Activated CD8-positive, alpha-beta memory T cell treated with anti-CD3 and anti-CD28 coated beads for 24 hours (primary cell): ENCODE measurements around the gene SMTNL1.
"Not testable (repeated sequence)": the region's sequence is repeated elsewhere in the genome, so short reads cannot be mapped to it uniquely, and the experiment has no call there.

Source experiments
- DNase-seq: peaks from one replicate; pipeline ENCODE4 v3.0.0-alpha.2; 2020

Gene SMTNL1

DNA sequence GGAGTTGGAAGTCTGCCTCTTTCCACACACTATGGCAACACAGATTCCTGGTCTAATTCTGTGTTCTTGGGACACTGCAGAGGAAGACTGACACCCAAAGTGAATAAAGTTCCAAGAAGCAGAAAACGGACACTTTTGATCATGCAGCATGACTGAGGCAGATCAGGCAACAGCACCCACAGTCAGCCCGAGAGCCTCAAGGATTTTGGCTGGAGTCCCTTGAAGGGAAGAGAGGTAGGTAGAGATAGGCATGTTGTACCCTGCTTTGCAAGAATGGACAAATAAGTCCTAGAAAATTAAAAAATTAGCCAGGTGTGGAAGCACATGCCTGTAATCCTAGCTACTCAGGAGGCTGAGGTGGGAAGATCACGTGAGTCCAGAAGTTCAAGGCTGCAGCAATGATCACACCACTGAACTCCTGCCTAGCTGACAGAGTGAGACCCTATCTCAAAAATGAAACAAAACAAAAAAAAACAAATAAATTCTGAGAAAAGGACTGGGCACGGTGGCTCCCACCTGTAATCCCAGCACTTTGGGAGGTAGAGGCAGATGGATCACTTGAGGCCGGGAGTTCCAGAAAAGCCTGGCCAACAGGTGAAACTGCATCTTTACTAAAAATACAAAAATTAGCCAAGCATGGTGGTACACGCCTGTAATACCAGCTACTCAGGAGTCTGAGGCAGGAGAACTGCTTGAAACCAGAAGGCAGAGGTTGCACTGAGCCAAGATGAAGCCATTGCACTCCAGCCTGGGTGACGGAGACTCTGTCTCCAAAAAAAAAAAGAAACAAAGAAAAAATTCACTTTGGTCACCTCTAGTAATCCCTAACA lies 28.8 kb upstream of the SMTNL1 start:
- DNase-seq: no peak

DNA sequence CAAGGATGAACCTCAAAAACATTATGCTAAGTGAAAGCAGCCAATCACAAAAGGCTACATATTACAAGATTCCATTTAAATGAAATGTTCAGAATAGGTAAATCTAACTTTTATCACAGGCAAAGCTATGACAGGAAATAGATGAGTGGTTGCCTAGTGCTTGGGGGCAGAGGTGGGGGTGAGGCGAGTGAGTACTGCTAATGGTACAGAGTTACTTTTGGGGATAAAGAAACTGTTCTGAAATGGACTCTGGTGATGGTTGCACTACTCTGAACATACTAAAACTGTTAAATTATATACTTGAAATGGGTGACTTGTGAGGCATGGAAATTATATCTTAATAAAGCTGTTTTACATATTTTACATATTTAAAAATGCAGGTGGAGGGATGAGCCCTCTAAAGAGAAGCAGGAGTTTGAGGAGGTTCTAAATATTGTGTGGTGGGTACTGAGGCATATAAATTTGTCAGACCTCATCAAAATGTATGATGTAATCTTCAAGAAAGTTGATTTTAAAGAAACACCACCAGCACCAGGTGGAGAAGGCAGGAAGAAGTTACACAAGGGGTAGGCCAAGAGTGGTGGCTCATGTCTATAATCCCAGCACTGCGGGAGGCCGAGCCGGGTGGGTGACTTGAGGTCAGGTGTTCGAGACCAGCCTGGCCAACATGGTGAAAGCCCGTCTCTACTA lies 25.5 kb upstream of the SMTNL1 start:
- DNase-seq: no peak

DNA sequence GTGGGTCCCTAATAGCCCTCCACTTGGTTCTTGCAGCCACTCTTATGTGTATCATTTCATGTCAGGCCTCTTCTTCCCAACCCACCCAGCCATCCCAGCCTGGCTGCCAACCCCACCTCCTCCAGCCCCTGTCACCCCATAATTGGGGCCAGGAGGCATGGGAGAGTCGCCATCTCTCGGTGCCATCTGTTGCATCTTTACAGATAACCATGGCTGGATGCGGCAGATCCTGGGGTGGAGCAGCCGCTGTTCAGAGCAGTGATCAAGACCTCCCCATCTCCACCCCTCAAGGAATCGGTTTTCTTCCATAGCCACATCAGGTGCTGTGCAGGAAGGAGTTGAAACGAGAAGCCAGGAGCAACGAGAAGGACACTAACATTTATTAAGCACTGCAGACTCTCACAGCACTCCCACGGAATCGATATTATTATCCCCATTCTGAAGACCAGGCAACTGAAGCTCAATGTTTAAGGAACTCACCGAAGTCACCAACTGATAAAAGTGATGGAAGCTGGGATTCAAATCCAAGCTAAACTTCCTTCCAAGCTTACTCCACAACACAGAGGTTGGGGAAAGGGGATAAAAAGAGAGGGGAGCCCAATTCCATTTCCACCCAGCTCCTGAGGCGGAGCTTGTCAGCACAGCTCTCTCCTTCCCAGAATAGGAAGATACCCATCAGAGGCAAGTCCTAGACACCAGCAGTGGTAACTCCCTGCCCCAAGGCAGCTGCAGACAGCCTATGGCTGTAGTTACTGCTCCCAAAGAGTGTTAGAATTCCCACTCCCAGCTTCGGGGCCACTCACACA lies 24.5 kb upstream of the SMTNL1 start:
- no peak for DNase-seq

DNA sequence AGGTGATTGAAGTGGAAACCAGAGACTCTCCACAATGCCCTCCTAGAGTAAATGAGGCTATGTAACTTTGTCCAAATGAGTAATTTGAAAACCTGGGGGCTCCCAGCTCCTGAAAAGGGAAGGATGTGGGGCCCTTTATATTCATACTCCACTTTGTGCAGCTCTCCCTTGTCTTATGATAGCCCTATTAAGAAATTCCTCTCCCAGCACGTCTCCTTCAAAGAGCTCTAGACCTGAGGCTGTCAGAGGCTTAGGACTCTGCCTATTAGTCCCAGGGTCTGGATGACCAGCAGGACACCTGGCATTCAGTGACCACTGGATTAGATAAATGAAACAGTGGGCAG lies 24.0 kb upstream of the SMTNL1 start:
- DNase-seq: no peak

DNA sequence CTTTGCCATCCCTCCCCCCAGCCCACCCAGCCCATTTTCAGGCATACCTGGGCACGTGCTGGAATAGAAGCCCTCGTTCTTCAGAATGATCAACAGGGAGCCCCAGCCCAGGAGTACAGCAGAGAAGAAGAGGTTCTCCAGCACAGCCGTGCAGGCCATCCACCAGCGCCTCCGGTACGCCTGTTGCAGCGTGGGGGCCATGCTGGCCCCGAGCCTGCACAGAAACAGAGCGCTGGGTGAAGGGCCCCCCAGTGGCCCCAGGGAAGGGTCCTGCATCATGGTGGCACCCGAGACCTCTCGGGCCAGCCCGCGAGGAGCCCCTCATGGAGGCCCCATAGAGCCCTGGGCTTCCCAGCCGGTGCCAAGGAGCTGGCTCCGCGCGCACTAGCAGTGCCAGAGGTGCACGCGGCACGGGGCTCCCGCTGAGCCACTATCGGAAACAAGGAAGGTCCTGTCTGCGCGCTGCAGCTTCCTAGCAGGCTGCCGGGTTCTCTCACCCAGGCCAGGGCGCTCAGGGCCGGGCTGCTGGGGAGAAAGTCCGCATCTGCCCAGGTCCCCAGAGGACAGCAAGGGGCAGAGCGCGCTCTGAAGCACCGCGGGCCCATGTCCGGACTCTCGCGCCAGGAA lies 23.4 kb upstream of the SMTNL1 start:
- DNase-seq: peak; percentile 82

DNA sequence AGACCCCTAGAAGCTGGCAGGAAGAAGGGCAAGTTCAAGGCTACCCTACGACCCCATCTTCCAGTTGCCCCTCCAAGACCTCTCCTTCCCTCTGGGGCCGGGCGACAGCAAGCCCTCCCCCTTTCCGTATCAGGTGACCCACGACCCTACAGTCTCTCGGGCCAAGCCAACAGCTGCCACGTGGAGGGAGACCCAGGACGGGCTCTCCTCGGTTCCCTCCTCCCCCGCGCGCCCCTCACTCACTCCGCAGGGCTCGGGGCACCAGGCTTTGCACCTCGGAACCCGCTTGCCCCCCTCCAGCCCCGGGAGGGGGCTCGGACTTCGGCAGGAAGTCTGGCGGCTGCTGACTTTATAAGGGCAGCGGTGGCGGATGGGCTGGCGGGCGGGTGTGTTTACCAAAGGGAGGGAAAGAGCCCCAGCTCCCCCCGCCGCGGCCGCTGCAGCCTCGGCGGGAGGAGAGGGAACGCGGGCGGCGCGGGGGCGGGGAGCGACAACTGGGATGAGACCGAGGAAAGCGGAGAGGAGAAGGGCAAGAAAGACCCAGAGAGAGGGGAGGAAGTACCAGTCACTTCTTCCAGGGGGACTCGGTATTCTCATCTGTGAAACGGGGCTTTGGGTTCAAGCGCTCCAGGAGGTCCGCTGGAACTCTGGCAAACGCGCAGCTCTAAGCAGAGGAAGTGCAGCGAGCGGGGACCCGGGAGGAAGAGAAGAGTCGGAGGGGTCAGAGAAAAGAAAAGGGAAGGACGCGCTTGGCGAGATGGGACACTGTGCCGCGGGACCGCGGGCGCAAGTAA lies 22.7 kb upstream of the SMTNL1 start:
- DNase-seq: peak; percentile 87

DNA sequence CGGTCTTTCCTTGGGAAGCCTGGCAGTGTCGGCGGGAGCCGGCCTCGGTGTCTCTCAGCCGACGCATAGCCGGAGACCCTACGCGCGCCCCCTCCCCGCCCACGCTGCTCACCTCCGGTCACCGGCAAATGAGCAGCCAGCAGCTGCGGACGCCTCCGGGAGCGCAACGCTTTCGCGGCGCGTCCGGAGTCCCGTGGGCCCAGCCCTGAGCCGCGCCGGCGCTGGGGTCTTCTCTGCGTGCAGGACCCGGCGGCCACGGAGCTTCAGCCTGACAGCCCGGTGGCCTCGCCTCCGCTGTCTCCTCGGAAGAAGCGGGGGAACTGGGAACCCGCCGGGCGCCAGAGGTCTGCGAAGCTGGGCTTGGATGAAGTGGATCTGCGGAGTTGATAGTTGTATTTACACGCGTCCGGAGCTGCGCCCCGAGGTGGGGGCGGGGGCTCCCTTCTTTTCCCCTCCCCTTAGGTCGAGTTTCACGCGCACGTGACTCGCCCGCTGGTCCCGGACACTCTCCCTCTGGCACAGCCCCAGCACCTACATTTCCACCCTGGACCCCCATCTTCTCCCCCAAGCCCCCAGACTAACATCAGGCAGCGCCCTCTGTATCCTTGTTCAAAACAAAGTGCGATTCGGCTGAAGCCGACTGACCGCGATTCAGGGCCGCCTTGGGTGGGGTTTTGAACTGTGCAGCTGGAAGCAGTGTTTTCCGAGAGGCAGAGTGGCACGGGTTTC lies 21.9 kb upstream of the SMTNL1 start, which contains the start of gene SLC43A1:
Gene SLC43A1 (minus strand): TSS at position 371 of the 729 bp plus-strand sequence. CDS start 1,591 bp downstream, outside the sequence.
- DNase-seq: peak; percentile 79

DNA sequence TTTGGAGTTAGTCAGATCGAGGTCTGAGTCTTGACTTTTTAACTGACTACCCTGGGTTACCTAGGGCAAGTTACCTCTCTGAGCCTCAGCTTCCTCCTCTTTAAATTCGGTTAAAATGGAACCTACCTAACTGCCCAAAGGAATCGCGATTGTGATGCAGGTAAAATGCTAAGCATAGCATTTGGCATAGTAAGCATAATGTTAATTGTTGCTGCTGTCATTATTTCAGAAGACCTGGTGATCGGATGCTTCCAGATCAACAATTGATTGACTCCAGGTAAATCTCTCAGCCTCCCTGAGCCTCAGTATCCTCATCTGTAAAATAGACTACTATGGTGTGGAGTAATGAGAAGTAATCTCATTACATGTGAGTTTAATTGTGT lies 21.3 kb upstream of the SMTNL1 start:
- DNase-seq: no peak

DNA sequence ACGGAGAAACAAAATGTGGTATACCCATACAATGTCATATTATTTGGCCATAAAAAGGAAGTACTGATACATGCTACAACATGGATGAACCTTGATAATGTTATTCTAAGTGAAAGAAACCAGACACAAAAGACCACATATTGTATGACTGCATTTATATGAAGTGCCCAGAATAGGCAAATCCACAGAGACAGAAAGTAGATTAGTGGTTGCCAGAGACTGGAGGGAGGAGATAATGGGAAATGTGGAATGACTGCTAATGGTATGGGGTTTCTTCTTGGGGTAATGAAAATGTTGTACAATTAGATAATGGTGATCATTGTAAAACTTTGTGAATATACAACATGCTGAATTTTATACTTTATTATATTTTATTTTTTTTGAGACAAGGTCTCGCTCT lies 16.3 kb upstream of the SMTNL1 start:
- no peak for DNase-seq

DNA sequence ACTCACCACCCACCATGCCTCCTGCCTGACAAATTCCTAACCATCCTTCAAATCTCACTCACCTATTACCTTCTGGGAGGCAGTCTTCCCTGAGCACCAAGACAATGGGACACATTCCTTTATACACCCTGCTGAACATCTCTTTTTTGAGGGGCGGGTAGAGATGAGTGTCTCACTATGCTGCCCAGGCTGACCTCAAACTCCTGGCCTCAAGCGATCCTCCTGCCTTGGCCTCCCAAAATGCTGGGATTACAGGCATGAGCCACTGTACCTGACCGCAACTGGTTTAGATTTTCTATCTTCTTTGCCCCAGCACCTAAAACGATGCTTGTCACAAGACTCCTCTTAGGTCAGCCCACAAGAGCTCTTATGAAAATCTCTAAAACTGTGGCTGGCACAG lies 14.0 kb upstream of the SMTNL1 start:
- no peak for DNase-seq

DNA sequence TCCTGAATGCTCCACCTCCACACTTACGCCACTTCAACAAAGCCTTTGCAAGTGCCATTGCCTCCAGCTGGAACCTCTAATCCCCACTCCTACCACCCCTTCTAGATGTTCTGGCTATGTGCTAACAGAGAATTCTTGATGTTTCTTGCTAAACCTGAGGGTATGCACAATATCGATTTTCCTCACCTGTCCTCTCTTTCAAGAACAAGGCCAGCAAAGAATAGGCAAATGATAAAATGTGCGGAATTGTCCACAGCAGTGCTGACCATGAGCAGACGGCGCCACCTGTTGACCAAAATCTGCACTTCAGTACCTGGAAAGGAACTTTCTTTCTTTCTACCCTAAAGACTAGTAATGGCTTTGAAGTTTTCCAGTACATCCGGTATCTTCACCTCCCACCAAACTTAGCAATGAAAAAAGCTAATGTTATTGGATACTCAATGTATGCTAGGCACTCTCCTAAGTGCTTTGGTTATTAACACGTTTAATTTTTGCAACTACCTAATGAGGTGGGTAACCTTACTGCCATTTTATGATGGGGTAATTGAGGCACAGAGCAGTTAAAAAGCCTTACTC lies 10.3 kb upstream of the SMTNL1 start:
- peak; percentile 87 for DNase-seq

DNA sequence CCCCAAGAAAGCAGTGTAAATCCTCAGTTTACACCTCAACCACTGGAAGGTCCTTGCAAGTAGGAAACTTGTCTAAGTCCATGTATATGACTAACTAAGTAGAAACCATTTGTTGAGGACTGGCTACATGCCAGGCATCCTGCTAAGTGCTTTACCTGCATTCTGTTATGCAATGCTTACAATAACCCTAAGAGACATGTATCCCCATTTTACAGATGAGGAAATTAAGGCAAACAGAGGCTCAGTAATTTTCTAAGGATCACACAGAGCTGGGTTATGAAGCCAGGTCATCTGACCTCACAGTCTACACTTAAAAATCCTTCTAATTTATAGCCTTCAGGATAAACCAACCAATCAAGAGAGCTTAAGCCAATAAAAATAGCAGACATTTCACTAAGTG lies 8.4 kb upstream of the SMTNL1 start:
- DNase-seq: no peak

DNA sequence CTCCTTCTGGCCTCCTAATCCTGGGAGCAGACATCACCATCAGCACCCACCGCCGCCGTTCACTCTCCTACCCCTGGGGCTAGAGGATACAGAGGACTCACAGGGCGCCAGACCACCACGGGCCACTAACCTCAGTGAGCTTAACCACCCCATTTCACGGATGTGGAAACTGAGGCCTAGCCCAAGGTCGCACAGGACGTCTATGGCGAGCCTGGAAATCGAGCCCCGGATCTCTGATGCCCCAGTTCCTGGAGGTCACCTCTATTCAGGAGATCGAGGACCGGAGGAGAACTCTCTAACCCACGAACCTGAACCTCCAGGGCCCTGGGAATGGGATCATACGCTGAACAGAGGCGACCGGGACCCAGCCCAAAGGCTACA lies 7.2 kb upstream of the SMTNL1 start:
- DNase-seq: no peak

DNA sequence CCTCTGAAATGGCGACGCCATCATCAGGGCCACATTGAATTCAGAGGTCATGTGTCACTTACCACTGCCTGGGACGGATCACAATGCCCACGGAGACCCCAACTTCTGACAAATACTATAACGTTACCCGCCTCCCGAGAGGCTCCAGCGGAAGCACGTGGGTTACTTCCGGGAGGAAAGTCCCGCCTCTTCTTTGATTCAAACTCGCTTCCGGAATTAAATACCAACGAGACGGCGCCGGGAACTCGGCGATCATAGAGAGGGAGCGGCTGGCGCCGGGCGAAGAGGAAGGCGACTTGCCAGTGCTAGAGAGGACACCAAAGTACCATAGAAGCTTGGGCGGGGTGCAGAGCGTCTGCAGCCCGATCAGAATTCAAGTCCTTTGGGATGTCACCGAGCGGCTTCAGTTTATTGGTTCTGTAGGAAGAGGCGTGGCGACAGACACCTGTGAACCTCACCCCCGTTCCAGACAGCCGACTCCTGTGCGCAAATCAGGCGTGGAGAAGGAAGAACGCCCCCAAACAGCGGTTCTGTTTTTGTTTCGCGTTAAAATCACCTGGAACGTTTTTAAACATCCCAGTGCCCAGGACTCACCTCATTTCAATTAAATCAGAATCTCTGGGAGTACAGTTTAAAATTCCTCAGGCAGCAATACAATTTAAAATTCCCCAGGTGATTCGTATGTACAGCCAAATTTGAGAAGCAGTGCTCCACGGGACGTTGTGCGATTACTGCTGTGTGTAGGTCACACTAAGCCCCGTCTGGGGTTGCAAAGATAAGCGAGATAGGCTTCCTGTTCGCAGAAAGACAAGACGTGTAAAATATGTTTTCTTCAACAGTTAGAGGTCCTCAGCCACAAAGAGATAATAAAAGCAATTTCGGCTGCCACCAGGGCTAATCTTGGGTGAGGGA lies 6.5 kb upstream of the SMTNL1 start, which contains the start of gene TIMM10:
Gene TIMM10 (minus strand): TSS at position 159 of the 912 bp plus-strand sequence. CDS start 565 bp downstream, outside the sequence.
- peak; percentile 92 for DNase-seq

DNA sequence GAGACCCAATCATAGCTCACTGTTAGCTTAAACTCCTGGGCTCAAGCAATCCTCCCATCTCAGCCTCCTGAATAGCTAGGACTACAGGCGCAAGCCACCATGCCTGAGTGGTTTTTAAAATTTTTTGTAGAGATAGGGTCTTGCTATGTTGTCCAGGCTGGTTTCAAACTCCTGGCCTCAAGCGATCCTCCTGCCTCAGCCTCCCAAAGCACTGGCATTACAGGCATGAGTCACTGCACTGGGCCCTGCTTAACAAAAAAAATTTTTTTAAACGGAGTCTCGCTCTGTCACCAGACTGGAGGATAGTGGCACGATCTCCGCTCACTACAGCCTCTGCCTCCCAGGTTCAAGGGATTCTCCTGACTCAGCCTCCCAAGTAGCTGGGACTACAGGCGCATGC lies 2.9 kb upstream of the SMTNL1 start:
- not testable (repeated sequence) for DNase-seq

DNA sequence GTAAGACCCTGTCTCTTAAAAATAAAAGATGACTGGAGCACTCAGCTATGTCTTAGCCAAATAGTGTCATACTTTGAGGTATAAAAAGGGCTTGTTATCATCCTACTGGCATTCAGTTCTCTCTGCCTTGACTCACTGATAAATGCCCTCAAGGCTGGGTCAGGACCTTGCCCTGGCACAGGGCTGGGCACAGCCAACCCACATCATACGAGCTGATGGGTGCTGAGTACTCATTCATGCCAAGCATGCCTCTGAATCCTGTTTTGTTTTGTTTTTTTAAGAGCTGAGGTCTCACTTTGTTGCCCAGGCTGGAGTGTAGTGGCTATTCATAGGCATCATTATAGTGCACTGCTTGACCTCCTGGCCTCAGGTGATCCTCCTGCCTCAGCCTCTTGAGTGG lies 1.9 kb downstream of the SMTNL1 start:
- DNase-seq: no peak

DNA sequence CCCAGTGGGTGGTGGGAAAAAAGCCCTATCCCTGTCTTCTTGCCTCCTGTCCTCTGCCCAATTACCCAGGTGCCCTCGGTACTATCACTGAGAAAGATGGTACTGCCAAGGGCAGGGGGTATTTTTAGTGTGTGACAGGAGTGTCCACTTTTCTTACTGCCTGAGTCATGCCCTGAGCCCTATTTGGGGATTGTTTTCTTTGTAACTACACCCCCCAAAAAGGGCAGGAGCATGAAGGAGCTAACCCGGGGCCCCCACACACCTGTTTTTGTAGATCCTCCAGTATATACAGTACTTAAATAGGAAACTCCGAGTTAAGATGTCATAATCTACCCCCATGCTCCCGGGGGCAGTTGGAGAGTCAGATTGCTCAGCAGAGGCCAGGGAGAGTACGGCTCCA lies 3.8 kb downstream of the SMTNL1 start:
- DNase-seq: no peak

DNA sequence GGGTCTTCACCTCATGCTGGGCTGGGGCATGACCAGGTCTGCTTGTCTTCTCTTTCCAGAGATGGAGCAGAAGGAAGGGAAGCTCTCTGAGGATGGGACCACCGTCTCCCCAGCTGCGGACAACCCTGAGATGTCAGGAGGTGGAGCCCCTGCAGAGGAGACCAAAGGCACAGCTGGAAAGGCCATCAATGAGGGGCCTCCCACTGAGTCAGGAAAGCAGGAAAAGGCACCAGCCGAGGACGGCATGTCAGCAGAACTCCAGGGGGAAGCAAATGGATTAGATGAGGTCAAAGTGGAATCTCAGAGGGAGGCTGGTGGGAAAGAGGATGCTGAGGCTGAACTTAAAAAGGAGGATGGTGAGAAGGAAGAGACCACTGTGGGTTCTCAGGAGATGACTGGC lies 5.2 kb downstream of the SMTNL1 start:
- DNase-seq: no peak

DNA sequence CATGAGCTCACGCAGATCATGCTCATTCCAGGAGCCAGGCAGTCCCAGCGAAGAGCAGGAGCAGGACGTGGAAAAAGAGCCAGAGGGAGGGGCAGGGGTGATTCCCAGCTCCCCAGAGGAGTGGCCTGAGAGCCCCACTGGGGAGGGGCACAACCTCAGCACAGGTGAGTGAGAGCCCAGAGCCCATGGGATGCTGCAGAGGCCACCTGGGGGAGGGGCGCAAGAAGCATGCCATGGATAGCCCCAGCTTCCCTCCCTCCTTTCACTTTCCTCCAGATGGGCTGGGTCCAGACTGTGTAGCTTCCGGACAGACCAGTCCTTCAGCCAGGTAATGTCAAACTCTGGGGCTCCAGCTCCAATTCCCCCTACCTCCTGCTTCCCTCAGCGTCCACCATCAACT lies 6.2 kb downstream of the SMTNL1 start:
- DNase-seq: no peak

DNA sequence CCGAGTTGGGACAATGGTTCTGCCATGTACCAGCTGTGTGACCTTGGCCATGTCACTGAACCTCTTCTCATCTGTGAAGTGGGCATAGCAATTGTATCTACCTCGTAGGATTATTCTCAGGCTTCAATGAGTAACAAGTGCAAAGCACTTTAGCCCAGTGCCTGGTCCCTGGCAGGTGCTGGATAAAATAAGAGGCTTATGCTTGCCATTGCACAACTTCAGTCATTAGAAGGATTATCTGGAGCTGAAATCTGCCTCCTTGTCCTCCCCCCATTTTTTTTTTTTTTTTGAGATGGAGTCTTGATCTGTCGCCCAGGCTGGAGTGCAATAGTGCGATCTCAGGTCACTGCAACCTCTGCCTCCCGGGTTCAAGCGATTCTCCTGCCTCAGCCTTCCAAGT lies 7.2 kb downstream of the SMTNL1 start:
- no peak for DNase-seq
